IPS-15b (cell line): ENCODE measurements around the gene SCAMP2.
"Not testable (repeated sequence)": the region's sequence is repeated elsewhere in the genome, so short reads cannot be mapped to it uniquely, and the experiment has no call there.

Experiments
- H3K27me3 ChIP-seq: one replicate; pipeline ENCODE4 v1.6.1; 2013; ENCODE audit warnings: low read length; ENCODE audit not compliant: control insufficient read depth, insufficient read depth
- H3K36me3 ChIP-seq: one replicate; pipeline ENCODE4 v1.6.1; 2013; ENCODE audit warnings: low read length; ENCODE audit not compliant: control insufficient read depth, insufficient read depth
- H3K4me1 ChIP-seq: one replicate; pipeline ENCODE4 v1.6.1; 2013; ENCODE audit warnings: mild to moderate bottlenecking, low read length; ENCODE audit not compliant: control insufficient read depth, insufficient read depth
- H3K4me3 ChIP-seq: one replicate; pipeline ENCODE4 v1.5.1; 2013; ENCODE audit warnings: low read depth, low read length
- H3K9ac ChIP-seq: one replicate; pipeline ENCODE4 v1.6.1; 2013; ENCODE audit warnings: low read depth, mild to moderate bottlenecking, low read length
- H3K9me3 ChIP-seq: one replicate; pipeline ENCODE4 v1.6.1; 2013; ENCODE audit warnings: mild to moderate bottlenecking, low read length; ENCODE audit not compliant: control insufficient read depth, insufficient read depth

Gene SCAMP2

GRCh38 chr15:74889390-74889882 lies 16.3 kb upstream of the SCAMP2 start:
- peak overlapping the region; percentile 99 for H3K4me3 ChIP-seq
- H3K9me3 ChIP-seq: no peaks in the 10 kb centered on the region
- peaks cover 11% of the 10 kb centered on the region for H3K36me3 ChIP-seq
- H3K27me3 ChIP-seq: no peaks in the 10 kb centered on the region
- H3K4me1 ChIP-seq: no peaks in the 10 kb centered on the region
- H3K9ac ChIP-seq: peak overlapping the region; percentile 41

GRCh38 chr15:74888716-74889115 lies 15.6 kb upstream of the SCAMP2 start:
- H3K9ac ChIP-seq: no peak overlapping the region
- H3K4me1 ChIP-seq: no peaks in the 10 kb centered on the region
- H3K4me3 ChIP-seq: no peak overlapping the region
- H3K9me3 ChIP-seq: no peaks in the 10 kb centered on the region
- H3K27me3 ChIP-seq: no peaks in the 10 kb centered on the region
- H3K36me3 ChIP-seq: peaks cover 11% of the 10 kb centered on the region

DNA sequence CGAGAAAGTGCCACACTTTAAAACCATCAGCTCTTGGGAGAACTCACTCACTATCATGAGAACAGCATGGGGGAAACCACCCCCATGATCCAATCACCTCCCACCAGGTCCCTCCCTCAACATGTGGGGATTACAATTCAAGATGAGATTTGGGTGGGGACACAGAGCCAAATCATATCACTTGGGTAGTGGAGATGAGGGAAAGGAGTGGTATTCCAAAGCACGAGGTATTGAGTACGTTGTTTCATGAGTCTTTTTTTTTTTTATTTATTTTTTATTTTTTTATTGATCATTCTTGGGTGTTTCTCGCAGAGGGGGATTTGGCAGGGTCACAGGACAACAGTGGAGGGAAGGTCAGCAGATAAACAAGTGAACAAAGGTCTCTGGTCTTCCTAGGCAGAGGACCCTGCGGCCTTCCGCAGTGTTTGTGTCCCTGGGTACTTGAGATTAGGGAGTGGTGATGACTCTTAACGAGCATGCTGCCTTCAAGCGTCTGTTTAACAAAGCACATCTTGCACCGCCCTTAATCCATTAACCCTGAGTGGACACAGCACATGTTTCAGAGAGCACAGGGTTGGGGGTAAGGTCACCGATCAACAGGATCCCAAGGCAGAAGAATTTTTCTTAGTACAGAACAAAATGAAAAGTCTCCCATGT lies 14.5 kb upstream of the SCAMP2 start:
- H3K4me3 ChIP-seq, H3K36me3 ChIP-seq, H3K9me3 ChIP-seq, H3K27me3 ChIP-seq, H3K4me1 ChIP-seq, H3K9ac ChIP-seq: not testable (repeated sequence)

GRCh38 chr15:74885461-74885860 lies 12.3 kb upstream of the SCAMP2 start:
- Histone ChIP-seq H3K27me3 (no peaks in the 10 kb centered on the region), H3K4me1 (no peaks in the 10 kb centered on the region), H3K9ac (no peak overlapping the region), H3K9me3 (no peaks in the 10 kb centered on the region), H3K4me3 (no peak overlapping the region), H3K36me3 (peaks cover 2% of the 10 kb centered on the region)

- no peak overlapping the region for H3K4me3 ChIP-seq
- no peaks in the 10 kb centered on the region for H3K36me3 ChIP-seq
- no peak overlapping the region for H3K9ac ChIP-seq
- H3K27me3 ChIP-seq: no peaks in the 10 kb centered on the region
- no peaks in the 10 kb centered on the region for H3K4me1 ChIP-seq
- no peaks in the 10 kb centered on the region for H3K9me3 ChIP-seq
Measured at GRCh38 chr15:74884428-74885223, 11.5 kb upstream of the SCAMP2 start.

DNA sequence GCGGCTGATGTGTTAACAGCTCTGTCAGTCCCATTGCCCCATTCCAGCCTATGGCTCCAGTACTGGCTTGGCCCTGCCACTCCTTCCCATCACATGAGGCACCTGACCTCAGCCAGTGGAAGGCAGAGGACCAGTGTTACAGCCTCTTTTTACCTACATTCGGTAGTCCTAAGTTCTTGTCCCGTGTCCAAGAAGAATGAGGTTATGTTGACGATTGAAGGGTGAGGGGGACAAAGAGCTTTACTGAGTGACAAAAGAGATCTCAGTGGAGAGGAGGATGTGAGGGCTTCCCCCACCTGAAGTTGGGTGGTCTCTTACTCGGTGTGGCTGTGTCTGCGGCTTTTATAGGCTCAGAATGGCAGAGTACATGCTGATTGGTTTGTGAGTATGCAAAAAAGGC lies 9.4 kb upstream of the SCAMP2 start:
- H3K27me3 ChIP-seq: no peaks in the 10 kb centered on the region
- no peaks in the 10 kb centered on the region for H3K36me3 ChIP-seq
- no peak overlapping the region for H3K9ac ChIP-seq
- H3K4me1 ChIP-seq: no peaks in the 10 kb centered on the region
- H3K9me3 ChIP-seq: no peaks in the 10 kb centered on the region
- H3K4me3 ChIP-seq: no peak overlapping the region

DNA sequence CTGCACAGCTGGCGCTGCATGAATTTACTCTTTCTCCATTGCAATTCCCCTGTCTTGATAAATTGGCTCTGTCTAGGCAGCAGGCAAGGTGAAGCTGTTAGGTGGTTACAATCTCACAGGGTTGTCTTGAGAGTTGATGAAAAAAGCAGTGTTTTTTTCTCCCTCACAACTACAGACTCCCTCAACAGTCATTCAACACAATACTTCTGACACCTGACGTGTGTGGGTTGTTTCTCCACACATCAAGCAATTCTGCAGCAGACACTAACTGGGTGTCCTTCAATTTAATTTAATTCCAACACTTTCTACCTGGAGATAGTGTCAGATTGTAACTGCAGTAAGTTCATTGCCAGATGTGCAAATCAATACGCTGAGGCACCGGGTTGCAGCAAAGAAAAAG lies 5.1 kb upstream of the SCAMP2 start:
- no peaks in the 10 kb centered on the region for H3K4me1 ChIP-seq
- no peak overlapping the region for H3K4me3 ChIP-seq
- no peaks in the 10 kb centered on the region for H3K36me3 ChIP-seq
- no peak overlapping the region for H3K9ac ChIP-seq
- no peaks in the 10 kb centered on the region for H3K9me3 ChIP-seq
- H3K27me3 ChIP-seq: no peaks in the 10 kb centered on the region

GRCh38 chr15:74873756-74874424 lies 725 bp upstream of the SCAMP2 start:
- peak overlapping the region; percentile 60 for H3K9ac ChIP-seq
- H3K36me3 ChIP-seq: no peaks in the 10 kb centered on the region
- peak overlapping the region; percentile 78 for H3K4me3 ChIP-seq
- no peaks in the 10 kb centered on the region for H3K4me1 ChIP-seq
- no peaks in the 10 kb centered on the region for H3K27me3 ChIP-seq
- no peaks in the 10 kb centered on the region for H3K9me3 ChIP-seq

DNA sequence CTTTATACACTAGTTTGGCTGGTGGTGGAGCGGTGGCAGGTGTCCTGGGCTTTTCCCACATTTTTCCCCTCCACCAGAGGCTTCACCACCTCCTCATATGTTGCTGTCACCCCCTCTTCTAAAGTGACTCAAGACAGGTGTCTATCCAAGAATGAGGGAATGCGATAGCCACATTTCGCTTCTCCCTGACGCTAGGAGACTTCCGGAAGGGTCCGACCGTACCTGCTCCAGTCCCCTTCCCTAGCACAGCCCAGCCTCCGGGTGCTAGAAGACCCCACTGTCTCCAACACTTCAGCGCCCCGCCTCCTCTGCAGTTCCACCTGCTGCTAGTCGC lies 496 bp downstream of the SCAMP2 start:
- Histone ChIP-seq H3K27me3 (no peaks in the 10 kb centered on the region), H3K9ac (peak overlapping the region; percentile 97), H3K36me3 (peaks cover 2% of the 10 kb centered on the region), H3K9me3 (no peaks in the 10 kb centered on the region), H3K4me3 (peak overlapping the region; percentile 69), H3K4me1 (no peaks in the 10 kb centered on the region)

DNA sequence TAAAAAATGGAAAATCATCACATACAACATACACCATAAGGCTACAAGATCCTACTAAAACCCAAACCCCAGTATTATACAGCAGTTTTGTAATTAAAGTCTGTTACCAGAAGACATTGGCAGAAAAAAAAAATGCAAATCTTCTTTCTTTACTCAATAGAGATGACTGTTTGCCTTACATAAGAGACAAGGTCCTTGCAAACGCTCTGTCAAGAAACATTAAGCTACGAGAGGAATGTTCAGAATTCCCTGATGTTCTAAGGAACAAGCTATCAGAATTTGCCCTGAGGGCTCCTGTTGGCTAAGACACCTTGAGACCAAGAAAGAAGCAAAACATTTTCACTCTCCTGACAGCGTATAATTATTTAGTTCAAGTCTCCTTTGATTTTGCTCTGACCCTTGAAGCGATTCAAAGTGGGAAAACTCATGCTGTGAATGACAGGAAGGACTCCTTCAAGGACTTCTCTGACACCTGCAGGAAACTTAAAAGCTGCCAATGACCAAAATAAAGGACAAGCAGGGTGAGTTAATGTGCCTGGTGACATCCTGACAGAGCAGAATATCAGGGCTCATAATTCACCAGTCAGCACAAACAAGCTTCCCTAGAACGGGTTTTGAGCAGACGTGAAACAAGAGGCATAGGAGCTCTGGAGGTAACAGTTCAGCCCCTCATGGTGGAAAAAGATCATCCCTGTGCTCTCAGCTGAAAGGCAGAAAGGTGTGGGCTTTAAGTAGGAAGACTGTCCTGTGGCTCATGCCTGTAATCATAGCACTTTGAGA lies 2.5 kb downstream of the SCAMP2 start:
- Histone ChIP-seq H3K9ac (no peak overlapping the region), H3K4me1 (no peaks in the 10 kb centered on the region), H3K4me3 (no peak overlapping the region)

DNA sequence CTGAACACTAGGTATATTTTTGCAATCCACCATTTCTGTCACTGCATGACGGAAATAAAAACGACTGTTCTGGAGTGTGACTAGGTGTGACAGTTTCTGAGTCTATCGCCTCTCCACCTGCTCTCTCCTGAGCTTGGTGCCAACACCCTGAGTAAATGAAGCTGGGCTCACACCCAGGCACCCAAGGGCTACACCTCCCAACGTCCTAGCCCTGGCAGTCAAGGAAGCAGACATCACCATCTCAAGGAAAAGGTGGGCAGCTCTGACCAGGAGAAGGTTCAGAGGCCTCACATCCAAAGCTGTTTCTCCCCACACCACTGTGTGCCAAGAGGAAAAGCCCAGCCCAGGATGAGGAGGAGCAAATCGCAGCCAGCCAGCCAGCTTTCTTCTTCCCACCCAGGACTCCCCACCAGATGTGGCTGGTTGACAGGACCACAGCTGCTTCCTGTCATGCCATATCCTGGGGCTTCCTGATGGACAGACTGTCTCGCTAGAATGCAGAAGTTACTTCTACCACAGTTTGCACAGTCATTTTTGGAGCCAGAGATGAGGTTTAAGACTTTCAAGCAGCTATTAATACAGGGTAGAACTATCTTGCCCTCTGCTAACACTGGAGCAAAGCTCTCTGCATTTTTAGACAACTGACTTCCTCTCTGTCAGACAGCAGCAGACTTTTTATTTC lies 3.3 kb downstream of the SCAMP2 start:
- no peak overlapping the region for H3K4me3 ChIP-seq
- no peaks in the 10 kb centered on the region for H3K27me3 ChIP-seq
- no peaks in the 10 kb centered on the region for H3K4me1 ChIP-seq
- H3K9ac ChIP-seq: no peak overlapping the region
- peaks cover 2% of the 10 kb centered on the region for H3K36me3 ChIP-seq
- H3K9me3 ChIP-seq: no peaks in the 10 kb centered on the region

More for the DNA sequence above, 2.5 kb downstream of the SCAMP2 start:
- peaks cover 2% of the 10 kb centered on the region for H3K36me3 ChIP-seq
- H3K9me3 ChIP-seq: no peaks in the 10 kb centered on the region
- no peaks in the 10 kb centered on the region for H3K27me3 ChIP-seq
